HEK293 (cell line): ENCODE measurements around the gene ASIC4.

Experiments
- ATF2 ChIP-seq: fragments of 450-650 bp; formaldehyde crosslinking; IDR thresholded peaks from 2 replicates; pipeline ENCODE4 v1.5.1; 2016; ENCODE audit warnings: missing biosample characterization, missing genetic modification characterization, low read depth
- PBX3 ChIP-seq: sonication (generic); formaldehyde crosslinking; IDR thresholded peaks from 2 replicates; pipeline ENCODE4 v1.8.1; 2022; ENCODE audit warnings: mild to moderate bottlenecking, moderate library complexity, missing genetic modification reagents
- SP2 ChIP-seq: fragments of 450-650 bp; formaldehyde crosslinking; IDR thresholded peaks from 2 replicates; pipeline ENCODE4 v1.5.1; 2016; ENCODE audit warnings: missing biosample characterization, missing genetic modification characterization
- ZBTB21 ChIP-seq: fragments of 450-650 bp; formaldehyde crosslinking; IDR thresholded peaks from 2 replicates; pipeline ENCODE4 v1.5.1; 2017; ENCODE audit warnings: missing biosample characterization, missing genetic modification characterization
- ZFP3 ChIP-seq: fragments of 450-650 bp; formaldehyde crosslinking; IDR thresholded peaks from 2 replicates; pipeline ENCODE4 v1.5.1; 2016; ENCODE audit warnings: low read depth, missing biosample characterization, missing genetic modification characterization
- ZNF274 ChIP-seq, 2 experiments: fragments of 200-500 bp in 1 of 2; fragments of 450-650 bp in 1 of 2; sonication (Bioruptor generic) in 1 of 2; formaldehyde crosslinking in 1 of 2; IDR thresholded peaks; 2 replicates each; pipeline versions ENCODE4 v1.5.1 to v1.6.1; 2014 to 2016; ENCODE audit warnings: borderline replicate concordance in 1 of 2, inconsistent platforms in 1 of 2, low read length in 1 of 2, missing biosample characterization in 1 of 2, missing genetic modification characterization in 1 of 2
- ZNF302 ChIP-seq: fragments of 450-650 bp; formaldehyde crosslinking; IDR thresholded peaks from 2 replicates; pipeline ENCODE4 v1.5.1; 2016; ENCODE audit warnings: missing biosample characterization, missing genetic modification characterization, low read depth
- ZNF416 ChIP-seq: fragments of 450-650 bp; formaldehyde crosslinking; IDR thresholded peaks from 2 replicates; pipeline ENCODE4 v1.5.1; 2016; ENCODE audit warnings: missing biosample characterization, missing genetic modification characterization
- ZNF548 ChIP-seq: fragments of 450-650 bp; formaldehyde crosslinking; IDR thresholded peaks from 2 replicates; pipeline ENCODE4 v1.5.1; 2016; ENCODE audit warnings: missing biosample characterization, missing genetic modification characterization
- TF ChIP-seq, protein P1 (sequence below): fragments of 450-650 bp; formaldehyde crosslinking; IDR thresholded peaks from 2 replicates; pipeline ENCODE4 v1.5.1; 2016; ENCODE audit warnings: missing biosample characterization, missing genetic modification characterization

DNA sequence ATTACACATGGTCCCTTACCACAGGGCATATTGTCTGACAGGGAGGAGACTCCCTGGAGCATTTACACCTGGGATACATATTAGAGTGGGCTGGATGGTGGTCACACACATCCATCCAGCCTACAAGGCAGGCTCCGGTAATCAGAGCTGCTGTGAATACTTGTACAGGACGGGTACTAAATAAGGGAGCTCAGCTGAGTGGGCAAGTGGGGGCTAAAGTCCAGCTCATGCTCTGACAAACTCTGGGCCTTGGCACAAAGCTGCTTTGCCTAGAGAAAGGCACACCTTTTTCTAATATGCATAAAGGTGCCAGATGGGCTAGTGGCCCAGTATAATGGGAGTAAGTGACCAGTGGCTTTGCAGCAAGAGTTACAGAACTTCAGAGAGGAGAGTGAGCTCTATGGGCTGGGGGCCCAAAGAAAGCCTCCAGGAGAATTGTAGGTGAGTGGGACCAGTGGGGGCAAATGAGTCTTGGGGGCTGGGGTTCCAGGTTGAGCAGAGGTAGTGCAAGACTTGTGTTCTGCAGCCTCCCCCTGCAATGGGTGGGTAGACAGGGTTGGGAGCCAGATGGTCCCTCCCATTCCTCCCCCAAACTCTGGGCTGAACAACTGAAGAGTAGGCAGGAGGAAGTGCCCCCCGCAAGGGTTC, 31.1 kb downstream of the ASIC4 start:
- TF ChIP-seq, protein P1, sequence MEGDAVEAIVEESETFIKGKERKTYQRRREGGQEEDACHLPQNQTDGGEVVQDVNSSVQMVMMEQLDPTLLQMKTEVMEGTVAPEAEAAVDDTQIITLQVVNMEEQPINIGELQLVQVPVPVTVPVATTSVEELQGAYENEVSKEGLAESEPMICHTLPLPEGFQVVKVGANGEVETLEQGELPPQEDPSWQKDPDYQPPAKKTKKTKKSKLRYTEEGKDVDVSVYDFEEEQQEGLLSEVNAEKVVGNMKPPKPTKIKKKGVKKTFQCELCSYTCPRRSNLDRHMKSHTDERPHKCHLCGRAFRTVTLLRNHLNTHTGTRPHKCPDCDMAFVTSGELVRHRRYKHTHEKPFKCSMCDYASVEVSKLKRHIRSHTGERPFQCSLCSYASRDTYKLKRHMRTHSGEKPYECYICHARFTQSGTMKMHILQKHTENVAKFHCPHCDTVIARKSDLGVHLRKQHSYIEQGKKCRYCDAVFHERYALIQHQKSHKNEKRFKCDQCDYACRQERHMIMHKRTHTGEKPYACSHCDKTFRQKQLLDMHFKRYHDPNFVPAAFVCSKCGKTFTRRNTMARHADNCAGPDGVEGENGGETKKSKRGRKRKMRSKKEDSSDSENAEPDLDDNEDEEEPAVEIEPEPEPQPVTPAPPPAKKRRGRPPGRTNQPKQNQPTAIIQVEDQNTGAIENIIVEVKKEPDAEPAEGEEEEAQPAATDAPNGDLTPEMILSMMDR = no peak
- TF ChIP-seq ZFP3 (tag by site-specific recombination) (no peak), ZNF302 (no peak), ZNF274 (IDR thresholded peaks at IDR 0.05; ENCODE audit: low read length) (no peak), ZNF274 (tag by site-specific recombination; IDR thresholded peaks at IDR 0.05; ENCODE audit: borderline replicate concordance) (no peak), SP2 (tag by site-specific recombination) (no peak), ZNF416 (tag by site-specific recombination) (no peak), PBX3 (CRISPR knock-in tag) (no peak), ZBTB21 (tag by site-specific recombination) (no peak), ZNF548 (tag by site-specific recombination) (no peak), ATF2 (no peak)
